Thoracic aorta endothelial cell (primary cell): ENCODE data around the gene CGB1. TPM values are rescaled to one million over a fixed set of nuclear protein-coding genes. Genes with fewer than 3 reads are reported as not detected.

ENCODE experiments used
- small RNA-seq: library from RNA; depleted of rRNA; stranded (forward); fragments of <200 nt; gene quantifications from one replicate; pipeline ENCODE3, GENCODE V24; 2012
- total RNA-seq: library from RNA; depleted of rRNA; stranded (reverse); fragments of >200 nt; gene quantifications from 2 replicates; pipeline ENCODE4 v1.2.3, GENCODE V29; 2012

Gene CGB1
- not detected in 2 replicates for total RNA-seq

DNA sequence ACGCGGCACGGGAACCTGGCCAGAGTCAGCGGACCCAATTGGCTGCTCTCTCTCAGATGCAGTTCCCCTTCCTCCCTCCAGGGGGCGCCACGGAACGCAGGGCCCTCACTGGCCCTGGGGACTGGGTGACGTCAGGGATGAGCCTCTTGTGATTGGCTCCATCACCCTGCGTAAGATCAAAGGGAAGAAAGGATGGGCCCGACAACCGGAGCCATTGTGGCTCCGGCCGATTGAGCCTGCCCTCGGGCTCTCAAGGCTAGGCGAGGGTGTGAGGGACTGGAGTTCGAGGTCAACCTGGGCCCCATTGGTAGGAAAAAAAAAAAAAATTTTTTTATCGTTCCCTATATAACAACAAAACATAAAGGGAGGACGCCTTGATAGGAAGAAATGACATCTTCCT, at the start of gene CGB1:
Gene CGB1 (minus strand): TSS at position 81 of the 400 bp plus-strand sequence. CDS start 184 bp downstream, outside the sequence.

DNA sequence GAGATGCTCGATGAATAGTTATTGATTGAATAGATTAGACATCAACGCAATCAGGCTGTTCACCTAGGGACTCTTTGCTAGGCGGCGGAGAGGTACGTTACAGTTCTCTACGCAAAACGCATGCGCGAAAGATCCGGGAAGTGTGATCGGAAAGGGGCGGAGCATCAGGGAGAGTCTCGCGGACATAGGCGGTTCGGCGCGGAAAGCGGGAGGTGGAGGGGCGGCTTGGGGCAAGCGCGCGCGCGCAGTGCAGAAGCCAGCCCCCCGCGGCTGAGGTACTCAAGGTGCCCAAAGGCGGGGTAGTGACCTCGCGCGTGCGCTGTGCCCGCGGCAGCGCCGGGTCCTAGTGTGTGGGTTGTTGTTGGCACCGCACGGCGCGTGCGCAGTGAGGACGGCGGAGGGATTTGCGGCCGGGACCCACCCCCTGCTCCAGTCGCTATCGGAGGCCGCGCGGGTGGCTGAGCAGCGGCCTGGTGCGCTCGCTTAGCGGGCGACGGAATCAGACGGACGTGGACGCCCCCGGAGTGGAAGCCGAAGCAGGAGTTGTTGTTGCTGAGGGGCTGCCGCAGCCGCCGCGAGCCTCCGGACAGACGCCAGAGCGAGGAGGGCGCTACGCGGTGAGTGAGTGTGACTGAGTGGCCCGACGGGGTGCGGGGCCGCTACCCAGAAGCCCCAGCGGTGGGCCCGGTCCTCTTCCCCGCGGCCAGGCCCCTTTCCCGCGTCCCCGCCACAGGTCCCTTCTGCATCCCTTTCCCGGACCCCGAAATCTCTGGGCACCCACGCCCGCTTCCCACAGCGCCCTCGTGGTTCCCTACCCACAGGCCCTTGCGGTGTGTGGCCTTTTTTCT, 48.5 kb upstream of the CGB1 start, which contains the start of gene SNRNP70:
Gene SNRNP70 (plus strand): TSS at position 432 of the 848 bp plus-strand sequence. CDS start 964 bp downstream, outside the sequence.

DNA sequence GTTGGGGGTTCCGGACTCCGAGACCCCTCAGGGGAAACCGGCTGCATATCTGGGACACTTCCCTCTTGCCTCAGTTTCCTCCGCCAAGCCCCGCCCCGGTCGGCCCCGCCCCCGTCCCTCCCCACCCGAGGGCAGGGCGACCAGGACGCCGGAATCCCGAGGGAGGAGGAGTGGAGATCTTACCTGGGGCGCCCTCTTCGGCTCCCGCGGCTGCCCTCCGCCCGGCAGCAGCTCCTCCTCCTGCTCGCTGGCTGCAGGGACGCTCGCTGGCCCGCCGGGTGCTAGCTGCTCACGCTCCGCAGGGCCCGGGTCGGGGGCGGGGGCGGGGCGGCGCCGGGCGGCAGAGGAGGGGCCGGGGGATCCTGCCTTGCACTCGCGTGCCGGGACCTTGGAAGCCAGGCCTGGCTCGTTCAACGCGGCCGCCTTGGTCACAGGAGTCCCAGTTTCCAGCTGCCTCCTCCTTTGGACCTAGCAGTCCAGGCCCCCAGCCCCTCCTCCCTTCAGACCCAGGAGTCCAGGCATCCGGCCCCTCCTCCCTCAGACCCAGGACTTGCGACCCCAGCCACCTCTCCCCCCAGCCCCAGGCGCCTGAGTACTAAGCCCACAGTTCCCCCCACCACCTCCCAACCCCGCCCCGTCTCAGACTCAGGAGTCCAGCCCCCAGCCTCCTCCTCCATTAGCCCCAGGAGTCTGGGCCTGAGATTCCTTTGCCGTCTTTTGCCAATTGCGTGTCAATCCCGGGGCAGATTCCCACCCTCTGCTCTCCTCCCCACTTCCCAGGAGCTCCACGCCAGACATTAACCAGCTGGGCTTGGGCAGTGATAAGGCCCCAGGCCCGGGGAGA, 28.3 kb upstream of the CGB1 start, which contains the start of gene NTF4:
Gene NTF4 (minus strand): TSS at position 51 of the 844 bp plus-strand sequence. CDS start 2,821 bp downstream, outside the sequence.

DNA sequence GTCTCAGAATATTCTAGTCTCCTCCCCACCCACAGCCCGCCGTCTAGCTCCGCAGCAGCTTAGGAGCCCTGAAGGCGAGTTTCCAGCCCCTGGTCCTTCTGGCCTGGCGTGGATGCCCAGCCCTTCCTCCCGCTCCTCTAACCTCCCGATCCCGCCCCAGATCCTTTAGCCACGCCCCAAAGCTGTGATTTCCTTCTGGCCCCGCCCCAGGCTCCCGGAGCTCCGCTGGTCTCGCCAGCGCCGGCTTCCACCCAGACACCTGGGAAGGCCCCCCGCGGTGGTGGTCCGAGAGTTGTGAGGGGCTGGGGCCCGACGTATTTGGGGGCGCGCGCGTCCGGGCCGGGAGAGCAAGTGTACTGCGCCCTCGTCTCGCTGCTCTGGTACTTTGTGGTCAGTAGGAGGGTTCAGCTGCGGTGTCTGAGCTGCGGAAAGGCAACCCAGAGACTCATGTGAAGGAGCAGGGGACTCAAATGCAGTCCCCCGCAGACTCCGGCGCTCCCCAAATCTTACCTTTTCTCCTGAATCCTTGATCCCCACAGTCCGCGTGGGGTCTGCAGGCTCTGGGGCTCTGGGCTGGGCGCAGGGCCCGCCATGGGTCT, 21.0 kb upstream of the CGB1 start, which contains the start of gene CGB7:
Gene CGB7 (minus strand): TSS at position 114 of the 599 bp plus-strand sequence. CDS start 2,374 bp downstream, outside the sequence.

DNA sequence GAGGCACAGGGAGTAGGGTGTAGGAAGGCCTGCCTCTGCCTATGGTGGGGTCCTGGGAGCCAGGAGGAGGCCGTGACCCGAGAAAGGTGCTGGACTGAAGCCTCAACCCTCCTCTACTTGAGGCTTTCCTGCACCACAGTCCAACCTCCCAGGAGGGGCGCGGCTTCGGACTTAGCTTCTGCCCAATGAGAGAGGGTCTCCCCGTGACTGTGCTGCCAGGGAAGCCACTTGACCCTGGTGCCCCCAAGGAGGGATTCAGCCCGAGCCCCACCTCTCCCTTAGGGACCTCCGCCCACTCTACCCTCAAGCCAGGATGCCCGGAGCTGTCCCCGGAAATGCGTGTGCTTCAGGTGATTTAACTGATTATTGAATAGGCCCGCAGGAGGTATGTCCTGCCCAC, 12.3 kb upstream of the CGB1 start, which contains the start of gene CGB8:
Gene CGB8 (minus strand): TSS at position 101 of the 400 bp plus-strand sequence. CDS start 372 bp downstream, outside the sequence.

DNA sequence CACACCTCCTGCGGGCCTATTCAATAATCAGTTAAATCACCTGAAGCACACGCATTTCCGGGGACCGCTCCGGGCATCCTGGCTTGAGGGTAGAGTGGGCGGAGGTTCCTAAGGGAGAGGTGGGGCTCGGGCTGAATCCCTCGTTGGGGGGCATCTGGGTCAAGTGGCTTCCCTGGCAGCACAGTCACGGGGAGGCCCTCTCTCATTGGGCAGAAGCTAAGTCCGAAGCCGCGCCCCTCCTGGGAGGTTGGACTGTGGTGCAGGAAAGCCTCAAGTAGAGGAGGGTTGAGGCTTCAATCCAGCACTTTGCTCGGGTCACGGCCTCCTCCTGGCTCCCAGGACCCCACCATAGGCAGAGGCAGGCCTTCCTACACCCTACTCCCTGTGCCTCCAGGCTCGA, 6.9 kb upstream of the CGB1 start, which contains the start of gene CGB5:
Gene CGB5 (plus strand): TSS at position 301 of the 400 bp plus-strand sequence. CDS start 362 bp downstream, outside the sequence.

DNA sequence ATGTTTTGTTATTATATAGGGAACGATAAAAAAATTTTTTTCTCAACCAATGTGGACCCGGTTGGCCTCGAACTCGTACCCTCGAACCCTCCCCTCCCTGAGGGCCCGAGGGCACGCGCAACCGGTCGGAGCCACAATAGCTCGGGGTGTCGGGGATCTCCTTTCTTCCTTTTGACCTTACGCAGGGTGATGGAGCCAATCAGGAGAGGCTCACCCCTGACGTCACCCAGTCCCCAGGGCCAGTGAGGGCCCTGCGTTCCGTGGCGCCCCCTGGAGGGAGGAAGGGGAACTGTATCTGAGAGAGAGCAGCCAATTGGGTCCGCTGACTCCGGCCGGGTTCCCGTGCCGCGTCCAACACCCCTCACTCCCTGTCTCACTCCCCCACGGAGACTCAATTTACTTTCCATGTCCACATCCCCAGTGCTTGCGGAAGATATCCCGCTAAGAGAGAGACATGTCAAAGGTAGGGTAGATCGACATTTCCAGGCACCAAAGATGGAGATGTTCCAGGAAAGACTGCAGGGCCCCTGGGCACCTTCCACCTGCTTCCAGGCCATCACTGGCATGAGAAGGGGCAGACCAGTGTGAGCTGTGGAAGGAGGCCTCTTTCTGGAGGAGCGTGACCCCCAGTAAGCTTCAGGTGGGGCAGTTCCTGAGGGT, 4.9 kb downstream of the CGB1 start, which contains the start of gene CGB2:
Gene CGB2 (plus strand): TSS at position 249 of the 660 bp plus-strand sequence. CDS start 206 bp downstream, at position 455.

DNA sequence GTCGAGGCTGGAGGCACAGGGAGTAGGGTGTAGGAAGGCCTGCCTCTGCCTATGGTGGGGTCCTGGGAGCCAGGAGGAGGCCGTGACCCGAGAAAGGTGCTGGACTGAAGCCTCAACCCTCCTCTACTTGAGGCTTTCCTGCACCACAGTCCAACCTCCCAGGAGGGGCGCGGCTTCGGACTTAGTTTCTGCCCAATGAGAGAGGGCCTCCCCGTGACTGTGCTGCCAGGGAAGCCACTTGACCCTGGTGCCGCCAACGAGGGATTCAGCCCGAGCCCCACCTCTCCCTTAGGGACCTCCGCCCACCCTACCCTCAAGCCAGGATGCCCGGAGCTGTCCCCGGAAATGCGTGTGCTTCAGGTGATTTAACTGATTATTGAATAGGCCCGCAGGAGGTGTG, 12.5 kb downstream of the CGB1 start, which contains the start of gene CGB3:
Gene CGB3 (minus strand): TSS at position 101 of the 400 bp plus-strand sequence. CDS start 362 bp downstream, outside the sequence.

DNA sequence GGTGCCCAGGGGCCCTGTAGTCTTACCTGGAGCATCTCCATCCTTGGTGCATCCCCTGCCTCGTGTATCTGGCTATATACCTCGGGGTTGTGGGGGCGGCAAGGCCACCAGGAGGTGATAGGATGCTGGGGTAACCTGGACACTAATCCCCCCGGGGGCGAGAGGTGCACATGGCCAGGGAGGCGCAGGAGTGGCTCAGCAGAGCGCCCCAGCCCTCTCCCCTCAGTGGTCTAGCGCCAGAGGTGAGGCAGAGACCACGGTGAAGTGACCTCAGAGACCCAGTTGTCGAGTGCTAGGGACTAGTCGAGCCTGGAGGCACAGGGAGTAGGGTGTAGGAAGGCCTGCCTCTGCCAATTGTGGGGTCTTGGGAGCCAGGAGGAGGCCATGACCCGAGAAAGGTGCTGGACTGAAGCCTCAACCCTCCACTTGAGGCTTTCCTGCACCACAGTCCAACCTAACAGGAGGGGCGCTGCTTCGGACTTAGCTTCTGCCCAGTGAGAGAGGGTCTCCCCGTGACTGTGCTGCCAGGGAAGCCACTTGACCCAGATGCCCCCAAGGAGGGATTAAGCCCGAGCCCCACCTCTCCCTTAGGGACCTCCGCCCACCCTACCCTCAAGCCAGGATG, 19.5 kb downstream of the CGB1 start, which contains the start of gene LHB:
Gene LHB (minus strand): TSS at position 51 of the 625 bp plus-strand sequence. CDS start 10 bp downstream, at position 41.

DNA sequence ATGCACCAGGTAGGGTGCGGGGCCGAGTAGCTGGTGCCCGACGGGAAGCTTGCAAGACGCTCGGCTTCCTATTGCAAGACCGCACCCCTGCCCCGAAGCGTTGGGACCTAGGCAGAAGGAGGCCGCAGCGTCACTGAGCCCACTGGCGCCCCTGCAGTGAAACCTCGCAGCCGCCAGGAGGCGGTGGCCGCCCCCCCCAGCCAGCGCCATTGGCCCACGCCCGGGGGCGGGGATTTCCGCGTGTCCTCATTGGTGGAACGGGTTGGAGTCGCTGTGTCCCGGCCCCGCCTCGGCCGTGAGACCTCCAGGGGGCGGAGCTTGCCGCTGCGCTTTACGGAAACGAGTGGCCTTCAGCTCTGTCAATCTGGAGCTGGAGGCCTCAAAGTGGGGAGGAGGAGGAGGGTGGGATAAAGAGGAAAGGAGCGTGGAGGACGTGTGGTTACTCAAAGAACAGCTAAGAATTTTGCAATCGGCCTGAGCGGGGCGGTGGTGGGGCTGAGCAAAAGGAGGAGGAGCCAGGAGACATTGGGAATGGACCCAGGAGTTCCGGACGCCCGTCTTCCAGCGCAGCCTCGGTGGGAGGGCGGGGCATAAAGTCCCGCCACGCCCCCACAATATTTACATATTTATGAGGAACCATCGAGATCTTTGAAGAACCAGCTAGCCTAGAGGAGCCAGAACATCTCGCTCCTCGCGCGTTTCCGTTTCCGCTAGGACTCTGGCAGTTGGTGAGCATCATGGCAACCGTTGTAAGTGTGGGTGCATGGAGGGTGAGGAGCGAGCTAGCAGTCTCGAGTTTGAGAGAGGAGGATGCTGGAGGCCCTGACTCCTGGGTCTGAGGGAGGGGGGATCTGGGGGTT, 43.3 kb downstream of the CGB1 start, which contains the start of the genes GYS1 and RUVBL2:
Gene GYS1 (minus strand): TSS at position 135 of the 860 bp plus-strand sequence. CDS start 197 bp downstream, outside the sequence.
Gene RUVBL2 (plus strand): TSS at position 713 of the 860 bp plus-strand sequence. CDS start 25 bp downstream, at position 738.

Small RNA genes lying within 50 kb of the gene (small RNA-seq; reads per million reads assigned to genes)
- gene MIR6798: not detected
- gene RN7SL708P: not detected

Other genes starting within 250 kb of the CGB1 start
- gene BCAT2, start 225.9 kb downstream of the CGB1 start, total RNA-seq: 34.8 and 44.5 TPM in 2 replicates
- gene HSD17B14, start 200.4 kb downstream of the CGB1 start, total RNA-seq: 2.7 and 6.2 TPM in 2 replicates
- gene PLEKHA4, start 168.3 kb downstream of the CGB1 start, total RNA-seq: 4.4 and 5.6 TPM in 2 replicates
- 35.7 and 43.0 TPM in 2 replicates for gene PPP1R15A, start 164.5 kb downstream of the CGB1 start, total RNA-seq
- 0.40 TPM in 1 of 2 replicates, not detected in the other for gene TULP2, start 138.2 kb downstream of the CGB1 start, total RNA-seq
- gene NUCB1, start 136.6 kb downstream of the CGB1 start, total RNA-seq: 193 and 203 TPM in 2 replicates
- not detected in 2 replicates for gene DHDH, start 103.2 kb downstream of the CGB1 start, total RNA-seq
- gene BAX, start 82.0 kb downstream of the CGB1 start, total RNA-seq: 81.7 and 89.2 TPM in 2 replicates
- gene FTL, start 71.6 kb downstream of the CGB1 start, total RNA-seq: 1,330 and 1,646 TPM in 2 replicates
- 45.9 and 46.9 TPM in 2 replicates for gene GYS1, start 43.6 kb downstream of the CGB1 start, total RNA-seq
- gene RUVBL2, start 43.0 kb downstream of the CGB1 start, total RNA-seq: 152 and 220 TPM in 2 replicates
- gene LHB, start 19.8 kb downstream of the CGB1 start, total RNA-seq: not detected in 2 replicates
- not detected in 2 replicates for gene CGB3, start 12.6 kb downstream of the CGB1 start, total RNA-seq
- gene CGB2, start 5.0 kb downstream of the CGB1 start, total RNA-seq: not detected in 2 replicates
- gene CGB5, start 7.0 kb upstream of the CGB1 start, total RNA-seq: 0.22 TPM in 1 of 2 replicates, not detected in the other
- not detected in 2 replicates for gene CGB8, start 12.2 kb upstream of the CGB1 start, total RNA-seq
- 0.13 and 0.29 TPM in 2 replicates for gene CGB7, start 20.9 kb upstream of the CGB1 start, total RNA-seq
- gene NTF4, start 27.9 kb upstream of the CGB1 start, total RNA-seq: not detected in 2 replicates
- gene KCNA7, start 35.8 kb upstream of the CGB1 start, total RNA-seq: not detected in 2 replicates
- 169 and 205 TPM in 2 replicates for gene SNRNP70, start 48.6 kb upstream of the CGB1 start, total RNA-seq
- 0.93 and 1.1 TPM in 2 replicates for gene LIN7B, start 77.5 kb upstream of the CGB1 start, total RNA-seq
- 0.80 and 0.93 TPM in 2 replicates for gene C19orf73, start 82.2 kb upstream of the CGB1 start, total RNA-seq
- 1.7 and 3.2 TPM in 2 replicates for gene PPFIA3, start 82.6 kb upstream of the CGB1 start, total RNA-seq
- gene HRC, start 118.5 kb upstream of the CGB1 start, total RNA-seq: not detected in 2 replicates
- 14.1 and 16.5 TPM in 2 replicates for gene TRPM4, start 120.9 kb upstream of the CGB1 start, total RNA-seq